HUES64 (cell line): ENCODE measurements around the gene TMEM45A.
"Not testable (repeated sequence)": the region's sequence is repeated elsewhere in the genome, so short reads cannot be mapped to it uniquely, and the experiment has no call there.

Experiments
- H3K27ac ChIP-seq: 2 replicates; pipeline ENCODE4 v1.7.0; 2013; ENCODE audit warnings: low read depth, low read length, inconsistent platforms
- H3K27me3 ChIP-seq: 2 replicates; pipeline ENCODE4 v1.6.1; 2013; ENCODE audit warnings: mild to moderate bottlenecking, low read length; ENCODE audit not compliant: insufficient read depth
- H3K36me3 ChIP-seq: 2 replicates; pipeline ENCODE4 v1.6.1; 2013; ENCODE audit warnings: mild to moderate bottlenecking, low read length; ENCODE audit not compliant: insufficient read depth
- H3K4me1 ChIP-seq: 2 replicates; pipeline ENCODE4 v1.6.1; 2013; ENCODE audit warnings: mild to moderate bottlenecking, low read length, moderate library complexity; ENCODE audit not compliant: insufficient read depth
- H3K4me3 ChIP-seq: 2 replicates; pipeline ENCODE4 v1.5.1; 2013; ENCODE audit warnings: mild to moderate bottlenecking, low read length, moderate library complexity
- H3K9ac ChIP-seq: 2 replicates; pipeline ENCODE4 v1.6.1; 2013; ENCODE audit warnings: mild to moderate bottlenecking, low read depth, low read length
- H3K9me3 ChIP-seq: 2 replicates; pipeline ENCODE4 v1.6.1; 2013; ENCODE audit warnings: low read depth, low read length; ENCODE audit not compliant: insufficient read depth
- WGBS: fragments of 150-250, 120-280 bp; methylation state at CpG from one replicate; pipeline ENCODE4 v1.1.7; 2013; ENCODE audit warnings: missing lambda C conversion rate; 5-methylcytosine and 5-hydroxymethylcytosine counted together

TMEM45A gene

GRCh38 chr3:100533176-100533575 is 40.8 kb downstream of the TMEM45A start:
- no peak overlapping the region for H3K9ac ChIP-seq
- H3K27me3 ChIP-seq: no peaks in the 10 kb centered on the region
- H3K27ac ChIP-seq: no peak overlapping the region
- H3K36me3 ChIP-seq: no peaks in the 10 kb centered on the region
- no peaks in the 10 kb centered on the region for H3K4me1 ChIP-seq
- H3K4me3 ChIP-seq: no peak overlapping the region
- 95% methylated on average over 3 of the region's 3 CpGs for WGBS
- H3K9me3 ChIP-seq: no peaks in the 10 kb centered on the region

GRCh38 chr3:100535610-100535943 is 43.2 kb downstream of the TMEM45A start:
- H3K4me3 ChIP-seq: no peak overlapping the region
- H3K4me1 ChIP-seq: no peaks in the 10 kb centered on the region
- H3K9ac ChIP-seq: no peak overlapping the region
- H3K36me3 ChIP-seq: no peaks in the 10 kb centered on the region
- H3K9me3 ChIP-seq: no peaks in the 10 kb centered on the region
- H3K27me3 ChIP-seq: no peaks in the 10 kb centered on the region
- WGBS: 100% methylated on average over 1 of the region's 1 CpG
- no peak overlapping the region for H3K27ac ChIP-seq

- Histone ChIP-seq H3K4me3 (no peak overlapping the region), H3K36me3 (no peaks in the 10 kb centered on the region), H3K4me1 (no peaks in the 10 kb centered on the region), H3K9ac (no peak overlapping the region), H3K9me3 (no peaks in the 10 kb centered on the region), H3K27ac (no peak overlapping the region), H3K27me3 (no peaks in the 10 kb centered on the region)
- 98% methylated on average over 2 of the region's 2 CpGs for WGBS
Observed at GRCh38 chr3:100536093-100536492, 43.7 kb downstream of the TMEM45A start.

- 87% methylated on average over 5 of the region's 5 CpGs for WGBS
Observed at GRCh38 chr3:100537646-100538338, 45.4 kb downstream of the TMEM45A start.

GRCh38 chr3:100538339-100538706 is 45.9 kb downstream of the TMEM45A start:
- no peaks in the 10 kb centered on the region for H3K27me3 ChIP-seq
- H3K4me1 ChIP-seq: no peaks in the 10 kb centered on the region
- no peak overlapping the region for H3K4me3 ChIP-seq
- no peaks in the 10 kb centered on the region for H3K9me3 ChIP-seq
- WGBS: 100% methylated on average over 1 of the region's 1 CpG
- H3K27ac ChIP-seq: no peak overlapping the region
- H3K36me3 ChIP-seq: no peaks in the 10 kb centered on the region
- no peak overlapping the region for H3K9ac ChIP-seq

More at GRCh38 chr3:100537646-100538338, 45.4 kb downstream of the TMEM45A start:
- no peak overlapping the region for H3K4me3 ChIP-seq
- H3K9ac ChIP-seq: no peak overlapping the region
- H3K9me3 ChIP-seq: no peaks in the 10 kb centered on the region
- H3K36me3 ChIP-seq: no peaks in the 10 kb centered on the region
- H3K4me1 ChIP-seq: no peaks in the 10 kb centered on the region
- no peak overlapping the region for H3K27ac ChIP-seq
- no peaks in the 10 kb centered on the region for H3K27me3 ChIP-seq

- Histone ChIP-seq H3K4me1 (no peaks in the 10 kb centered on the region), H3K27me3 (no peaks in the 10 kb centered on the region), H3K9ac (no peak overlapping the region), H3K4me3 (no peak overlapping the region), H3K36me3 (no peaks in the 10 kb centered on the region), H3K9me3 (no peaks in the 10 kb centered on the region), H3K27ac (no peak overlapping the region)
- WGBS: 90% methylated on average over 2 of the region's 2 CpGs
Observed at GRCh38 chr3:100540791-100541334, 48.4 kb downstream of the TMEM45A start.

- not testable (repeated sequence) for H3K27me3 ChIP-seq, H3K36me3 ChIP-seq, H3K9me3 ChIP-seq, H3K4me1 ChIP-seq, H3K4me3 ChIP-seq, H3K27ac ChIP-seq, H3K9ac ChIP-seq
- WGBS: 96% methylated on average over 3 of the region's 3 CpGs
Observed at GRCh38 chr3:100541428-100541827, 49.0 kb downstream of the TMEM45A start.

GRCh38 chr3:100545371-100545770 is 53.0 kb downstream of the TMEM45A start:
- 89% methylated on average over 2 of the region's 2 CpGs for WGBS
- no peaks in the 10 kb centered on the region for H3K9me3 ChIP-seq
- no peak overlapping the region for H3K27ac ChIP-seq
- no peaks in the 10 kb centered on the region for H3K36me3 ChIP-seq
- no peaks in the 10 kb centered on the region for H3K27me3 ChIP-seq
- H3K9ac ChIP-seq: no peak overlapping the region
- H3K4me1 ChIP-seq: no peaks in the 10 kb centered on the region
- H3K4me3 ChIP-seq: no peak overlapping the region

GRCh38 chr3:100546020-100546744 is 53.8 kb downstream of the TMEM45A start:
- no peaks in the 10 kb centered on the region for H3K9me3 ChIP-seq
- no peaks in the 10 kb centered on the region for H3K36me3 ChIP-seq
- H3K27ac ChIP-seq: no peak overlapping the region
- H3K27me3 ChIP-seq: no peaks in the 10 kb centered on the region
- WGBS: 97% methylated on average over 3 of the region's 3 CpGs
- H3K9ac ChIP-seq: no peak overlapping the region
- no peaks in the 10 kb centered on the region for H3K4me1 ChIP-seq
- no peak overlapping the region for H3K4me3 ChIP-seq

GRCh38 chr3:100548053-100548452 is 55.6 kb downstream of the TMEM45A start:
- WGBS: 90% methylated on average over 2 of the region's 2 CpGs
- H3K36me3 ChIP-seq: no peaks in the 10 kb centered on the region
- H3K27me3 ChIP-seq: no peaks in the 10 kb centered on the region
- no peak overlapping the region for H3K9ac ChIP-seq
- H3K27ac ChIP-seq: no peak overlapping the region
- H3K4me1 ChIP-seq: no peaks in the 10 kb centered on the region
- no peak overlapping the region for H3K4me3 ChIP-seq
- no peaks in the 10 kb centered on the region for H3K9me3 ChIP-seq

- 89% methylated on average over 2 of the region's 3 CpGs for WGBS
- H3K27ac ChIP-seq: no peak overlapping the region
- no peak overlapping the region for H3K4me3 ChIP-seq
Observed at GRCh38 chr3:100553618-100554372, 61.4 kb downstream of the TMEM45A start.

More at GRCh38 chr3:100553618-100554372, 61.4 kb downstream of the TMEM45A start:
- Histone ChIP-seq H3K4me1 (no peaks in the 10 kb centered on the region), H3K27me3 (no peaks in the 10 kb centered on the region), H3K9me3 (no peaks in the 10 kb centered on the region), H3K36me3 (no peaks in the 10 kb centered on the region), H3K9ac (no peak overlapping the region)
